Neural cell (in vitro differentiated cells): ENCODE results near the gene ORC6.

Experiments used
- CTCF ChIP-seq: fragments of 450-650 bp; IDR thresholded peaks from 2 replicates; pipeline ENCODE4 v1.5.1; 2014; ENCODE audit warnings: antibody characterized with exemption, mild to moderate bottlenecking, moderate library complexity; ENCODE audit not compliant: poor library complexity, severe bottlenecking
- EP300 ChIP-seq: fragments of 450-650 bp; conservative IDR thresholded peaks from 2 replicates; pipeline ENCODE4 v1.6.1; 2014; ENCODE audit warnings: antibody characterized with exemption, mild to moderate bottlenecking, moderate library complexity; ENCODE audit not compliant: poor library complexity, severe bottlenecking
- EZH2 ChIP-seq: fragments of 200-600, 300-800 bp; shearing (Covaris generic), sonication (generic); IDR thresholded peaks from 2 replicates; pipeline ENCODE4 v1.6.1; 2014; ENCODE audit warnings: antibody characterized with exemption, low read length, borderline replicate concordance, mild to moderate bottlenecking; ENCODE audit not compliant: insufficient read depth, poor library complexity, severe bottlenecking
- POLR2AphosphoS5 ChIP-seq: IDR thresholded peaks from 2 replicates; pipeline ENCODE4 v1.6.1; 2012

GRCh38 chr16:46695937-46696336 lies 6.5 kb downstream of the ORC6 start:
- TF ChIP-seq CTCF = no peak
- no peak for TF ChIP-seq POLR2AphosphoS5
- no peak for TF ChIP-seq EP300
- TF ChIP-seq EZH2 = no peak
